Sciatic nerve (tissue), 2 donors: Measurements from ENCODE around the gene BST2. TPM values are rescaled to one million over a fixed set of nuclear protein-coding genes. Genes with fewer than 3 reads are reported as not detected.

ENCODE experiments used
- ATAC-seq: fragments of 200-7000 bp; cut with Tn5 transposase; one replicate; pipeline ENCODE4 v1.9.1; 2020; ENCODE audit warnings: mild to moderate bottlenecking, moderate library complexity
- DNase-seq: peaks from one replicate; pipeline ENCODE4 v3.0.0-alpha.2; 2020; ENCODE audit warnings: low spot score
- intact Hi-C: fragments of 100-400 bp; cut with DNase I; formaldehyde crosslinking; loops from one replicate; pipeline ENCODE4 v1.14.2; 2022
- total RNA-seq: library from RNA; stranded (reverse); fragmentation: NEBNext Ultra II Directional; extraction: Animal tissue kit (Norgen Biotek cat#: 25700); gene quantifications from one replicate; pipeline ENCODE4 v1.2.1, GENCODE V29; 2021
- donor health status: DM: no; HTN: no; CAD: no.
- donor health status: DM: no; HTN: no; CAD: no.

The BST2 gene
- total RNA-seq, 1 donor from 2014 or later, result 80.0 TPM

GRCh38 chr19:17357078-17357666 lies 48.3 kb downstream of the BST2 start:
- intact Hi-C loops, result no loop called here
- ATAC-seq, result no peak

GRCh38 chr19:17353386-17353785 lies 52.0 kb downstream of the BST2 start:
- no peak for DNase-seq
- ATAC-seq, result no peak
- intact Hi-C loops, result no loop called here

More at GRCh38 chr19:17357078-17357666, 48.3 kb downstream of the BST2 start:
- DNase-seq, result no peak

Other genes with a start within 250 kb of the BST2 start
- 27.4 TPM for gene USE1, start 190.3 kb downstream of the BST2 start, total RNA-seq
- gene OCEL1, start 179.4 kb downstream of the BST2 start, total RNA-seq, result 23.4 TPM
- gene NR2F6, start 159.7 kb downstream of the BST2 start, total RNA-seq, result 23.9 TPM
- 9.6 TPM for gene USHBP1, start 140.9 kb downstream of the BST2 start, total RNA-seq
- gene BABAM1, start 138.2 kb downstream of the BST2 start, total RNA-seq, result 66.6 TPM
- 1.7 TPM for gene ANKLE1, start 123.7 kb downstream of the BST2 start, total RNA-seq
- gene ABHD8, start 102.2 kb downstream of the BST2 start, total RNA-seq, result 14.9 TPM
- gene MRPL34, start 99.8 kb downstream of the BST2 start, total RNA-seq, result 55.0 TPM
- 29.4 TPM for gene DDA1, start 96.1 kb downstream of the BST2 start, total RNA-seq
- gene ANO8, start 70.8 kb downstream of the BST2 start, total RNA-seq, result 14.8 TPM
- 22.0 TPM for gene GTPBP3, start 68.1 kb downstream of the BST2 start, total RNA-seq
- gene PLVAP, start 28.3 kb downstream of the BST2 start, total RNA-seq, result 283 TPM
- 0.62 TPM for gene CCDC194, start 11.4 kb downstream of the BST2 start, total RNA-seq
- gene MVB12A, start 14.4 kb upstream of the BST2 start, total RNA-seq, result 32.1 TPM
- gene TMEM221, start 43.0 kb upstream of the BST2 start, total RNA-seq, result 0.36 TPM
- gene NXNL1, start 55.3 kb upstream of the BST2 start, total RNA-seq, result not detected
- 47.3 TPM for gene SLC27A1, start 64.9 kb upstream of the BST2 start, total RNA-seq
- gene PGLS, start 106.0 kb upstream of the BST2 start, total RNA-seq, result 47.3 TPM
- 84.0 TPM for gene COLGALT1, start 150.0 kb upstream of the BST2 start, total RNA-seq